H1 (cell line): Measurements from ENCODE around the gene EIF2B5. TPM values are rescaled to one million over a fixed set of nuclear protein-coding genes. Genes with fewer than 3 reads are reported as not detected.

Experiments used
- CTCF ChIA-PET: fragments of 300-600 bp; sonication (Branson Sonifier 250); formaldehyde crosslinking; loops from one replicate; lab custom pipeline; 2021; ENCODE audit not compliant: partially characterized antibody; lab: Charles Lee
- POLR2A ChIA-PET: fragments of 300-600 bp; sonication (Branson Sonifier 250); formaldehyde crosslinking; loops from one replicate; lab custom pipeline; 2021; ENCODE audit warnings: inconsistent platforms; ENCODE audit not compliant: partially characterized antibody; lab: Charles Lee
- DNase-seq, 2 experiments: peaks; one replicate each; pipeline versions ENCODE4 v3.0.0 to v3.0.0-alpha.2; 2010 to 2022; ENCODE audit warnings: low spot score in 2 of 2, low read depth in 1 of 2, mixed read lengths in 1 of 2
- FAIRE-seq: peaks from 2 replicates; lab custom pipeline; 2011; peaks lifted over from hg19 to GRCh38; lab: Jason Lieb, UNC
- H2AFZ ChIP-seq: 2 replicates; pipeline ENCODE4 v1.8.1; 2012; ENCODE audit warnings: low read length, inconsistent platforms
- H2AK5ac ChIP-seq: 2 replicates; pipeline ENCODE4 v1.6.1; 2013; ENCODE audit warnings: low read depth, low read length
- H2BK120ac ChIP-seq: replicated peaks from 2 replicates; pipeline ENCODE3; 2013; ENCODE audit warnings: low read depth, low read length, inconsistent platforms
- H2BK12ac ChIP-seq: 2 replicates; pipeline ENCODE4 v1.6.1; 2013; ENCODE audit warnings: low read depth, low read length
- H2BK15ac ChIP-seq: 2 replicates; pipeline ENCODE4 v1.6.1; 2013; ENCODE audit warnings: low read length
- H2BK20ac ChIP-seq: 2 replicates; pipeline ENCODE4 v1.6.1; 2013; ENCODE audit warnings: low read length
- H2BK5ac ChIP-seq: 2 replicates; pipeline ENCODE4 v1.6.1; 2013; ENCODE audit warnings: low read depth, low read length
- H3K14ac ChIP-seq: 2 replicates; pipeline ENCODE4 v1.6.1; 2013; ENCODE audit warnings: inconsistent platforms; ENCODE audit not compliant: insufficient read length
- H3K18ac ChIP-seq: 2 replicates; pipeline ENCODE4 v1.6.1; 2013; ENCODE audit warnings: low read length; ENCODE audit errors: extremely low read depth
- H3K23ac ChIP-seq: 2 replicates; pipeline ENCODE4 v1.6.1; 2013; ENCODE audit warnings: inconsistent platforms; ENCODE audit not compliant: insufficient read length
- H3K23me2 ChIP-seq: 2 replicates; pipeline ENCODE4 v1.6.1; 2013; ENCODE audit warnings: low read depth, low read length
- H3K27ac ChIP-seq: 2 replicates; pipeline ENCODE4 v1.6.1; 2011; ENCODE audit warnings: low read depth, low read length, inconsistent platforms
- H3K27me3 ChIP-seq, 4 experiments: replicated peaks in 1 of 4; 1 replicate in 1 of 4; 2 replicates in 3 of 4; pipeline versions ENCODE4 v1.6.1 to v1.8.1; 2011 to 2013; ENCODE audit warnings: low read length in 3 of 4, mild to moderate bottlenecking in 3 of 4, inconsistent platforms in 2 of 4, mixed read lengths in 2 of 4, moderate library complexity in 1 of 4; ENCODE audit not compliant: control insufficient read depth in 3 of 4, insufficient read depth in 3 of 4; ENCODE audit errors: extremely low read depth in 1 of 4
- H3K36me3 ChIP-seq, 4 experiments: 2 replicates each; pipeline versions ENCODE4 v1.6.1 to v1.8.1; 2011 to 2013; ENCODE audit warnings: mild to moderate bottlenecking in 4 of 4, low read length in 3 of 4, moderate library complexity in 2 of 4, control low read depth in 1 of 4, inconsistent platforms in 1 of 4; ENCODE audit not compliant: insufficient read depth in 4 of 4, control insufficient read depth in 2 of 4
- H3K4ac ChIP-seq: replicated peaks from 2 replicates; pipeline ENCODE3; 2013; ENCODE audit warnings: low read length, low read depth, mixed read lengths, inconsistent platforms; ENCODE audit not compliant: insufficient read length
- H3K4me1 ChIP-seq, 4 experiments: replicated peaks in 1 of 4; 1 replicate in 1 of 4; 2 replicates in 3 of 4; pipeline versions ENCODE4 v1.6.1 to v1.8.1; 2011 to 2013; ENCODE audit warnings: low read length in 3 of 4, inconsistent platforms in 2 of 4, mixed read lengths in 1 of 4; ENCODE audit not compliant: insufficient read depth in 4 of 4, control insufficient read depth in 3 of 4
- H3K4me2 ChIP-seq, 2 experiments: 2 replicates each; pipeline versions ENCODE4 v1.6.1 to v1.8.1; 2011 to 2013; ENCODE audit warnings: low read depth in 2 of 2, low read length in 2 of 2, control low read depth in 1 of 2, inconsistent platforms in 1 of 2, mild to moderate bottlenecking in 1 of 2; ENCODE audit not compliant: insufficient read depth in 1 of 2
- H3K4me3 ChIP-seq, 4 experiments: fragments of 200-600, 300-600 bp in 1 of 4; sonication (generic), shearing (Covaris generic), sonication (Bioruptor Twin) in 1 of 4; 2 replicates each; pipeline versions ENCODE4 v1.5.1 to v1.8.1; 2011 to 2016; ENCODE audit warnings: low read length in 4 of 4, low read depth in 3 of 4, control low read depth in 2 of 4, inconsistent platforms in 2 of 4, mild to moderate bottlenecking in 2 of 4, mixed read lengths in 1 of 4, moderate library complexity in 1 of 4; ENCODE audit not compliant: insufficient read depth in 2 of 4; ENCODE audit errors: extremely low read depth in 1 of 4
- H3K56ac ChIP-seq: replicated peaks from 2 replicates; pipeline ENCODE3; 2013; ENCODE audit warnings: low read depth, mild to moderate bottlenecking, mixed read lengths, low read length, inconsistent platforms; ENCODE audit not compliant: insufficient read length
- H3K79me1 ChIP-seq: 2 replicates; pipeline ENCODE4 v1.6.1; 2013; ENCODE audit warnings: low read depth, low read length, control low read depth
- H3K79me2 ChIP-seq, 2 experiments: 2 replicates each; pipeline versions ENCODE4 v1.6.1 to v1.8.1; 2012 to 2013; ENCODE audit warnings: low read length in 2 of 2, mild to moderate bottlenecking in 2 of 2, inconsistent platforms in 1 of 2; ENCODE audit not compliant: insufficient read depth in 2 of 2, control insufficient read depth in 1 of 2
- H3K9ac ChIP-seq, 4 experiments: replicated peaks in 1 of 4; 1 replicate in 1 of 4; 2 replicates in 3 of 4; pipeline versions ENCODE4 v1.6.1 to v1.8.1; 2011 to 2013; ENCODE audit warnings: low read depth in 3 of 4, low read length in 3 of 4, control low read depth in 2 of 4, mild to moderate bottlenecking in 2 of 4, moderate library complexity in 2 of 4, inconsistent platforms in 1 of 4; ENCODE audit errors: extremely low read depth in 1 of 4
- H3K9me3 ChIP-seq, 2 experiments: 2 replicates each; pipeline versions ENCODE4 v1.6.1 to v1.8.1; 2012 to 2013; ENCODE audit warnings: mild to moderate bottlenecking in 2 of 2, moderate library complexity in 2 of 2, control low read depth in 1 of 2, inconsistent platforms in 1 of 2, low read depth in 1 of 2, low read length in 1 of 2, mixed read lengths in 1 of 2; ENCODE audit not compliant: insufficient read depth in 2 of 2
- H4K20me1 ChIP-seq, 2 experiments: replicated peaks in 1 of 2; 2 replicates each; pipeline versions ENCODE3 to v1.8.1; 2011 to 2013; ENCODE audit warnings: inconsistent platforms in 2 of 2, low read length in 2 of 2, mild to moderate bottlenecking in 1 of 2; ENCODE audit not compliant: insufficient read depth in 2 of 2, control insufficient read depth in 1 of 2
- H4K5ac ChIP-seq: 2 replicates; pipeline ENCODE4 v1.6.1; 2013; ENCODE audit warnings: low read length, low read depth, mixed read lengths, inconsistent platforms; ENCODE audit not compliant: insufficient read length
- H4K8ac ChIP-seq: 2 replicates; pipeline ENCODE4 v1.8.0; 2013; ENCODE audit warnings: mild to moderate bottlenecking, moderate library complexity, low read length, inconsistent platforms; ENCODE audit not compliant: insufficient read depth; ENCODE audit errors: extremely low read depth
- H4K91ac ChIP-seq: replicated peaks from 2 replicates; pipeline ENCODE3; 2013; ENCODE audit warnings: low read length, mixed read lengths, inconsistent platforms; ENCODE audit not compliant: insufficient read length
- EGR1 ChIP-seq: IDR thresholded peaks from 2 replicates; pipeline ENCODE4 v1.6.1; 2011; ENCODE audit warnings: low read depth, low read length, borderline replicate concordance
- GABPA ChIP-seq: IDR thresholded peaks from 2 replicates; pipeline ENCODE4 v1.6.1; 2011; ENCODE audit warnings: mild to moderate bottlenecking, low read length, moderate library complexity, borderline replicate concordance; ENCODE audit not compliant: insufficient read depth
- KDM1A ChIP-seq: fragments of 200-600, 300-600 bp; sonication (generic); IDR thresholded peaks from 2 replicates; pipeline ENCODE4 v1.7.1; 2016; ENCODE audit warnings: mild to moderate bottlenecking, low read length, borderline replicate concordance
- MAX ChIP-seq: IDR thresholded peaks from 2 replicates; pipeline ENCODE4 v1.6.1; 2012; ENCODE audit warnings: inconsistent platforms
- PHF8 ChIP-seq: fragments of 200-600 bp; sonication (generic); conservative IDR thresholded peaks from 2 replicates; pipeline ENCODE4 v1.7.1; 2012; ENCODE audit warnings: low read depth, mild to moderate bottlenecking, inconsistent platforms, low read length, moderate library complexity
- POLR2A ChIP-seq, 2 experiments: IDR thresholded peaks; 1 replicate in 1 of 2; 2 replicates in 1 of 2; pipeline ENCODE4 v1.6.1; 2011; ENCODE audit warnings: low read depth in 2 of 2, low read length in 2 of 2, mild to moderate bottlenecking in 2 of 2; ENCODE audit errors: control extremely low read depth in 1 of 2
- TAF1 ChIP-seq: IDR thresholded peaks from 2 replicates; pipeline ENCODE4 v1.6.1; 2011; ENCODE audit warnings: mild to moderate bottlenecking, low read depth, low read length
- TAF7 ChIP-seq: optimal IDR thresholded peaks from 2 replicates; pipeline ENCODE3; 2011; ENCODE audit warnings: low read depth, mild to moderate bottlenecking, inconsistent platforms, low read length, moderate library complexity, borderline replicate concordance
- YY1 ChIP-seq: IDR thresholded peaks from 2 replicates; pipeline ENCODE4 v1.6.1; 2011; ENCODE audit warnings: low read depth, mild to moderate bottlenecking, low read length
- WGBS, 2 experiments: shearing (Covaris generic) in 1 of 2; methylation state at CpG; one replicate each; pipeline versions ENCODE4 v1.1.6 to v1.1.7; 2013 to 2015; ENCODE audit warnings: low lambda C conversion rate in 2 of 2, mixed read lengths in 2 of 2, inconsistent platforms in 1 of 2, low coverage in 1 of 2, missing lambda C conversion rate in 1 of 2; ENCODE audit not compliant: insufficient replicate concordance in 2 of 2, insufficient coverage in 1 of 2, insufficient read length in 1 of 2; ENCODE audit errors: extremely low coverage in 1 of 2, missing lambda C conversion rate in 1 of 2; 5-methylcytosine and 5-hydroxymethylcytosine counted together
- polyA plus RNA-seq, 7 experiments: library from polyadenylated mRNA; depleted of rRNA in 3 of 7; stranded (reverse) in 5 of 7; unstranded in 2 of 7; fragments of >200 nt in 5 of 7; fragments of 200-250 nt in 2 of 7; gene quantifications; 1 replicate in 5 of 7; 2 replicates in 1 of 7; 4 replicates in 1 of 7; pipeline versions ENCODE4 v1.2.1 to v1.2.3, GENCODE V29; 2011 to 2013; ENCODE audit warnings: missing spikeins in 2 of 7, mixed read lengths in 2 of 7
- total RNA-seq: library from RNA; stranded (reverse); fragmentation: NEBNext Ultra II Directional; extraction: Animal tissue kit (Norgen Biotek cat#: 25700); gene quantifications from 2 replicates; pipeline ENCODE4 v1.2.1, GENCODE V29; 2021
- TF ChIP-seq, protein P1 (sequence below): IDR thresholded peaks from 2 replicates; pipeline ENCODE4 v1.6.1; 2012; ENCODE audit warnings: inconsistent platforms

The EIF2B5 gene
- total and polyA plus RNA-seq, 2 of the 8 experiments (the other 6 are each of a cell fraction or from before 2014, with no cell fraction given) = 33.1 to 40.0 TPM

DNA sequence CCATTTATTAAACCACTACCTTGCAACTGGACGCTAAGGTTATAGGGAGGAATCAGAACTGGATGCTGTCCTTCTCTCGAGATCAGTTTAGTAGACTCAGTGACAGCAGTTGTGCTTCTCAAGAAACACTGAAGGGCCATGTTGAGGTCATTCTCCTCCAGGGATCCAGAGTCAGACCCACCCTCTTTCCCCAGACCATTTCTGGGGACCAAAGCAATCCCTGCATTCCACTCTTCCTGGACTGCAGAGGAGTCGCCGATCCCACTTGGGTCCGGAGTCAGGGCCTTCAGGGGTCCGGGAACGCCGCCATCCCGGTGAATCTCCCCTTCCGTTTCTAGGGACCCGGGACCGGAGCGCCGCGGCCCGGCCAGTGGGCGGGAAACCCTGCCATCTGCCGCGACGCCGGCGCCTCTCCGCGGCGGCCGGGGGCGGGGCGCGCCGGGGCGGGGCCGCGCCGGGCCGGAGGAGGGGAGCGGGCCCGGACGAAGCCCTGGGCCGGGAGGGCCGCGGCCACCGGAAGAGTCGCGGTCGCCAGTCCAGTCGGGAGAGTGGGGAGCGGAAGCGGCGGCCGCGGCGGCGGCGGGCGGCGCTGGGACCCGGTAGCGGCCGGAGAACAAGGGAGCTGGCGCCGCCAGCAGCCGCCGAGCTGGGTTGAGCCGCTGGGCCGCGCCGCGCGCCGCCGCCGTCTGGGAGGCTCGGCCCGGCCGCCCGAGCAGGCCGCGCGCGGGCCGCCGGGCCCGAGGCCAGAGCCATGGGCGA, 19.9 kb downstream of the EIF2B5 start, which contains the start of gene DVL3:
TSS of gene DVL3 (plus strand) at position 493 of the 759 bp plus-strand sequence. CDS start at position 752, 259 bp downstream.
- CTCF ChIA-PET = interaction anchor here (0.8 to 1.5 kb wide), 6 partner anchors 9 to 85 kb away, joined by 3 to 5 read pairs (median 3); no protein-coding TSS in a partner anchor
- FAIRE-seq = no peak
- WGBS, 2 experiments = 2% methylated on average over 30 of the region's 84 CpGs; no CpG with 5 or more reads in 1 of the 2 experiments
- TF ChIP-seq MAX (0 out of 2 replicates have a peak, but pooled peaks have one; percentile 12), PHF8 (no peak; the same call in 1 of the 2 replicates), KDM1A (no peak), EGR1 (peak; percentile 53; the same call in 1 of the 2 replicates), TAF7 (peak; percentile 17), TAF1 (peak; percentile 48), GABPA (peak; percentile 53; the same call in 1 of the 2 replicates), YY1 (no peak), POLR2A (IDR thresholded peaks at IDR 0.05; ENCODE audit: control extremely low read depth in 1 of 2, low read depth in 2 of 2, low read length in 2 of 2) (peak in 1 of 2 experiments; percentile 57; a peak in 2 of 3 replicates)
- TF ChIP-seq, protein P1, sequence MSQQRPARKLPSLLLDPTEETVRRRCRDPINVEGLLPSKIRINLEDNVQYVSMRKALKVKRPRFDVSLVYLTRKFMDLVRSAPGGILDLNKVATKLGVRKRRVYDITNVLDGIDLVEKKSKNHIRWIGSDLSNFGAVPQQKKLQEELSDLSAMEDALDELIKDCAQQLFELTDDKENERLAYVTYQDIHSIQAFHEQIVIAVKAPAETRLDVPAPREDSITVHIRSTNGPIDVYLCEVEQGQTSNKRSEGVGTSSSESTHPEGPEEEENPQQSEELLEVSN = peak; percentile 81

More for the DNA sequence above, 19.9 kb downstream of the EIF2B5 start, which contains the start of gene DVL3:
- Histone ChIP-seq H2BK15ac (peak within 1 kb of the TSS; percentile 72; the same call in 1 of the 2 replicates), H3K4me3 (peak within 1 kb of the TSS; percentile 93 to 99 (median 98)), H2AFZ (peak within 1 kb of the TSS; percentile 77), H3K4me2 (peak within 1 kb of the TSS; percentile 96 to 98), H3K79me1 (peaks cover 13% of the 10 kb centered on the region), H2BK20ac (no peak within 1 kb of the TSS), H2BK120ac (peak within 1 kb of the TSS; percentile 92), H3K27ac (peak within 1 kb of the TSS; percentile 62; the same call in 1 of the 2 replicates), H3K9ac (peak within 1 kb of the TSS; percentile 60 to 90 (median 67)), H3K23me2 (peaks cover 16% of the 10 kb centered on the region), H3K18ac (peak within 1 kb of the TSS; percentile 97), H4K20me1 (peaks cover 0 to 4% of the 10 kb centered on the region in 2 experiments), H2BK12ac (0 out of 2 replicates have a peak within 1 kb of the TSS, but pooled peaks have one; percentile 39), H4K91ac (peak within 1 kb of the TSS; percentile 89), H3K4ac (no peak within 1 kb of the TSS), H4K8ac (peak within 1 kb of the TSS; percentile 86; the same call in 1 of the 2 replicates), H3K27me3 (no peaks in the 10 kb centered on the region), H3K14ac (no peak within 1 kb of the TSS), H4K5ac (peak within 1 kb of the TSS; percentile 95), H3K9me3 (no peaks in the 10 kb centered on the region), H3K23ac (no peak within 1 kb of the TSS), H3K36me3 (no peaks in the 10 kb centered on the region), H3K4me1 (peaks cover 2 to 9% (median 5%) of the 10 kb centered on the region in 4 experiments; a peak in 6 of 7 replicates), H3K79me2 (peaks cover 18 to 28% of the 10 kb centered on the region in 2 experiments), H2AK5ac (no peak within 1 kb of the TSS), H3K56ac (peak within 1 kb of the TSS; percentile 85), H2BK5ac (peak within 1 kb of the TSS; percentile 15; the same call in 1 of the 2 replicates)
- POLR2A ChIA-PET = interaction anchor here (0.7 to 3.3 kb wide), 10 partner anchors 9 to 145 kb away, joined by 3 to 26 read pairs (median 8); partner anchors contain the start of genes AP2M1 and EIF2B5
- DNase-seq = peak in 1 of 2 experiments; percentile 76
